Stimulated activated CD8-positive, alpha-beta memory T cell treated with anti-CD3 and anti-CD28 coated beads, Interleukin-2, amount 100 ng/mL, for 1 hour (primary cell): ENCODE measurements around the gene RTN1.

Source experiments
- DNase-seq, 2 donors: peaks; one replicate each; pipeline ENCODE4 v3.0.0-alpha.2; 2020; ENCODE audit warnings: low read depth in 2 of 2

The RTN1 gene

GRCh38 chr14:59850458-59850857 lies 20.1 kb downstream of the RTN1 start:
- no peak for DNase-seq

GRCh38 chr14:59849411-59850130 lies 21.0 kb downstream of the RTN1 start:
- no peak for DNase-seq

GRCh38 chr14:59848671-59849070 lies 21.9 kb downstream of the RTN1 start:
- no peak for DNase-seq

GRCh38 chr14:59847711-59848110 lies 22.9 kb downstream of the RTN1 start:
- DNase-seq, result no peak

GRCh38 chr14:59846595-59846994 lies 24.0 kb downstream of the RTN1 start:
- DNase-seq, result no peak

GRCh38 chr14:59845245-59845644 lies 25.3 kb downstream of the RTN1 start:
- no peak for DNase-seq

GRCh38 chr14:59844186-59844812 lies 26.3 kb downstream of the RTN1 start:
- no peak for DNase-seq

GRCh38 chr14:59836116-59836515 lies 34.5 kb downstream of the RTN1 start:
- DNase-seq, result no peak

- DNase-seq, result no peak
Measured at GRCh38 chr14:59832653-59833294, 37.8 kb downstream of the RTN1 start.

GRCh38 chr14:59831121-59831730 lies 39.4 kb downstream of the RTN1 start:
- DNase-seq, result no peak

- DNase-seq, result no peak
Measured at GRCh38 chr14:59830338-59830734, 40.2 kb downstream of the RTN1 start.

GRCh38 chr14:59829469-59830337 lies 40.9 kb downstream of the RTN1 start:
- no peak for DNase-seq

- no peak for DNase-seq
Measured at GRCh38 chr14:59828276-59828675, 42.3 kb downstream of the RTN1 start.

- DNase-seq, result no peak
Measured at GRCh38 chr14:59827401-59827800, 43.2 kb downstream of the RTN1 start.

GRCh38 chr14:59826150-59826549 lies 44.4 kb downstream of the RTN1 start:
- DNase-seq, result no peak

GRCh38 chr14:59823179-59823578 lies 47.4 kb downstream of the RTN1 start:
- no peak for DNase-seq

- no peak for DNase-seq
Measured at GRCh38 chr14:59819446-59820088, 51.0 kb downstream of the RTN1 start.

GRCh38 chr14:59816941-59817340 lies 53.6 kb downstream of the RTN1 start:
- DNase-seq, result no peak

GRCh38 chr14:59814988-59815387 lies 55.6 kb downstream of the RTN1 start:
- no peak for DNase-seq

- no peak for DNase-seq
Measured at GRCh38 chr14:59811815-59812214, 58.8 kb downstream of the RTN1 start.

- no peak for DNase-seq
Measured at GRCh38 chr14:59811073-59811472, 59.5 kb downstream of the RTN1 start.
